Smooth muscle cell (in vitro differentiated cells): ENCODE data around the gene SLC6A13. TPM values are rescaled to one million over a fixed set of nuclear protein-coding genes. Genes with fewer than 3 reads are reported as not detected.
"Not testable (repeated sequence)": the region's sequence is repeated elsewhere in the genome, so short reads cannot be mapped to it uniquely, and the experiment has no call there.

Source experiments
- DNase-seq: peaks from one replicate; lab custom pipeline; 2025; ENCODE audit not compliant: unreplicated experiment; lab: John Stamatoyannopoulos, UW
- H2AFZ ChIP-seq: fragments of 200-600 bp; sonication (generic); 2 replicates; pipeline ENCODE4 v1.6.0; 2016; ENCODE audit warnings: antibody characterized with exemption, low read depth, mild to moderate bottlenecking
- H3F3A ChIP-seq: fragments of 200-600 bp; sonication (generic); 2 replicates; pipeline ENCODE4 v1.6.0; 2017; ENCODE audit warnings: antibody characterized with exemption, low read depth
- H3K27ac ChIP-seq: fragments of 200-600 bp; sonication (generic); 2 replicates; pipeline ENCODE4 v1.5.1; 2016; ENCODE audit warnings: low read depth, mild to moderate bottlenecking
- H3K27me3 ChIP-seq: fragments of 200-600 bp; sonication (generic); 2 replicates; pipeline ENCODE4 v1.6.1; 2016; ENCODE audit warnings: low read depth, mild to moderate bottlenecking
- H3K36me3 ChIP-seq: fragments of 200-600 bp; sonication (generic); 2 replicates; pipeline ENCODE4 v1.5.1; 2016; ENCODE audit warnings: low read depth
- H3K4me1 ChIP-seq: fragments of 200-600 bp; sonication (generic); 2 replicates; pipeline ENCODE4 v1.5.1; 2016; ENCODE audit warnings: low read depth
- H3K4me2 ChIP-seq: fragments of 200-600 bp; sonication (generic); 2 replicates; pipeline ENCODE4 v1.6.0; 2016; ENCODE audit warnings: mild to moderate bottlenecking
- H3K4me3 ChIP-seq: fragments of 200-600 bp; sonication (generic); 2 replicates; pipeline ENCODE4 v1.5.1; 2016; ENCODE audit warnings: mild to moderate bottlenecking
- H3K79me2 ChIP-seq: fragments of 200-600 bp; sonication (generic); 2 replicates; pipeline ENCODE4 v1.6.0; 2016; ENCODE audit warnings: low read depth, mild to moderate bottlenecking
- H3K9ac ChIP-seq: fragments of 200-600 bp; sonication (generic); 2 replicates; pipeline ENCODE4 v1.6.0; 2016; ENCODE audit warnings: low read depth
- H3K9me3 ChIP-seq: fragments of 200-600 bp; sonication (generic); replicated peaks from 2 replicates; pipeline ENCODE4 v1.5.1; 2016; ENCODE audit warnings: low read depth
- H4K20me1 ChIP-seq: fragments of 200-600 bp; sonication (generic); 2 replicates; pipeline ENCODE4 v1.6.0; 2016; ENCODE audit warnings: low read depth
- CTCF ChIP-seq: fragments of 200-600 bp; sonication (generic); IDR thresholded peaks from 2 replicates; pipeline ENCODE4 v1.5.1; 2017; ENCODE audit warnings: borderline replicate concordance, mild to moderate bottlenecking, antibody characterized with exemption; ENCODE audit not compliant: insufficient read depth, poor library complexity, severe bottlenecking
- WGBS: methylation state at CpG from one replicate; pipeline ENCODE4 v1.1.7; 2016; ENCODE audit warnings: low lambda C conversion rate; 5-methylcytosine and 5-hydroxymethylcytosine counted together
- polyA plus RNA-seq: library from polyadenylated mRNA; unstranded; fragments of >200 nt; fragmentation: Nextera tagmentation; extraction: Ambion mirVana; gene quantifications from 2 replicates; pipeline ENCODE4 v1.2.1, GENCODE V29; 2016
- total RNA-seq: library from RNA; depleted of rRNA; stranded (reverse); fragments of >200 nt; gene quantifications from 2 replicates; pipeline ENCODE4 v1.2.3, GENCODE V29; 2014

The SLC6A13 gene
- total and polyA plus RNA-seq, 2 experiments from 2014 or later, result 0.45 to 0.66 TPM

GRCh38 chr12:218221-218620 lies 44.4 kb downstream of the SLC6A13 start:
- no peaks in the 10 kb centered on the region for H3K36me3 ChIP-seq
- H3K27me3 ChIP-seq, result peaks cover 7% of the 10 kb centered on the region
- DNase-seq, result no peak
- H3K4me3 ChIP-seq, result no peak overlapping the region
- H2AFZ ChIP-seq, result no peak overlapping the region
- no peak for TF ChIP-seq CTCF
- H3K4me2 ChIP-seq, result no peak overlapping the region
- peaks cover 5% of the 10 kb centered on the region for H3K4me1 ChIP-seq
- 91% methylated on average over 5 of the region's 5 CpGs for WGBS
- no peaks in the 10 kb centered on the region for H3K9me3 ChIP-seq
- H3K27ac ChIP-seq, result no peak overlapping the region
- no peak overlapping the region for H3K9ac ChIP-seq
- no peaks in the 10 kb centered on the region for H4K20me1 ChIP-seq
- no peaks in the 10 kb centered on the region for H3K79me2 ChIP-seq
- H3F3A ChIP-seq, result no peaks in the 10 kb centered on the region

- H4K20me1 ChIP-seq, H3K27me3 ChIP-seq, H3K79me2 ChIP-seq, DNase-seq, H3K9ac ChIP-seq, H3K4me3 ChIP-seq, H3K4me1 ChIP-seq, H3K9me3 ChIP-seq, H2AFZ ChIP-seq, H3K4me2 ChIP-seq, H3K27ac ChIP-seq, H3K36me3 ChIP-seq, H3F3A ChIP-seq: not testable (repeated sequence)
- 70% methylated on average over 6 of the region's 6 CpGs for WGBS
Observed at GRCh38 chr12:217029-217428, 45.6 kb downstream of the SLC6A13 start.

- Histone ChIP-seq H3K4me2 (no peak overlapping the region), H3F3A (no peaks in the 10 kb centered on the region), H3K4me1 (peaks cover 5% of the 10 kb centered on the region), H4K20me1 (no peaks in the 10 kb centered on the region), H2AFZ (no peak overlapping the region), H3K4me3 (no peak overlapping the region), H3K9ac (no peak overlapping the region), H3K27ac (no peak overlapping the region), H3K36me3 (no peaks in the 10 kb centered on the region), H3K27me3 (peaks cover 16% of the 10 kb centered on the region), H3K79me2 (no peaks in the 10 kb centered on the region), H3K9me3 (no peaks in the 10 kb centered on the region)
- 93% methylated on average over 6 of the region's 6 CpGs for WGBS
- TF ChIP-seq CTCF, result no peak
- DNase-seq, result no peak
Observed at GRCh38 chr12:215116-215515, 47.5 kb downstream of the SLC6A13 start.

- TF ChIP-seq CTCF, result no peak
- H3K4me2 ChIP-seq, result no peak within 1 kb of the TSS
- 55% methylated on average over 13 of the region's 14 CpGs for WGBS
- H3K36me3 ChIP-seq, result no peaks in the 10 kb centered on the region
- no peak within 1 kb of the TSS for H2AFZ ChIP-seq
- peaks cover 16% of the 10 kb centered on the region for H3K27me3 ChIP-seq
- no peak within 1 kb of the TSS for H3K9ac ChIP-seq
- H3K4me1 ChIP-seq, result peaks cover 5% of the 10 kb centered on the region
- no peaks in the 10 kb centered on the region for H3F3A ChIP-seq
- H3K4me3 ChIP-seq, result no peak within 1 kb of the TSS
- no peaks in the 10 kb centered on the region for H3K79me2 ChIP-seq
- H4K20me1 ChIP-seq, result no peaks in the 10 kb centered on the region
- H3K9me3 ChIP-seq, result no peaks in the 10 kb centered on the region
- H3K27ac ChIP-seq, result no peak within 1 kb of the TSS
- no peak for DNase-seq
Observed at GRCh38 chr12:214003-214741, 48.5 kb downstream of the SLC6A13 start, which contains the start of gene SLC6A12. Gene SLC6A12 (minus strand): TSS chr12:214157. CDS start chr12:209986, 4,171 bp downstream.
